H9 (cell line): Measurements from ENCODE around the gene TAF3. TPM values are rescaled to one million over a fixed set of nuclear protein-coding genes. Genes with fewer than 3 reads are reported as not detected.

Experiments used
- DNase-seq: peaks from one replicate; pipeline ENCODE4 v3.0.0-alpha.2; 2017
- H2AFZ ChIP-seq: one replicate; pipeline ENCODE4 v1.6.1; 2013; ENCODE audit warnings: mild to moderate bottlenecking, low read length, control low read depth, moderate library complexity
- H2AK5ac ChIP-seq: 2 replicates; pipeline ENCODE4 v1.6.1; 2013; ENCODE audit warnings: low read length, control low read depth, mixed read lengths; ENCODE audit not compliant: insufficient read length
- H2BK120ac ChIP-seq: one replicate; pipeline ENCODE4 v1.6.1; 2013; ENCODE audit warnings: low read depth, mild to moderate bottlenecking, low read length, control low read depth, inconsistent platforms; ENCODE audit not compliant: poor library complexity, severe bottlenecking
- H2BK12ac ChIP-seq: 2 replicates; pipeline ENCODE4 v1.6.1; 2013; ENCODE audit warnings: low read length, control low read depth, mixed read lengths, low read depth; ENCODE audit not compliant: insufficient read length
- H2BK15ac ChIP-seq: 2 replicates; pipeline ENCODE4 v1.6.1; 2013; ENCODE audit warnings: low read depth, low read length, control low read depth
- H2BK20ac ChIP-seq: one replicate; pipeline ENCODE4 v1.6.1; 2013; ENCODE audit warnings: low read depth, mild to moderate bottlenecking, low read length, control low read depth, inconsistent platforms; ENCODE audit not compliant: poor library complexity, severe bottlenecking
- H2BK5ac ChIP-seq: 2 replicates; pipeline ENCODE4 v1.6.1; 2013; ENCODE audit warnings: low read length, control low read depth, mixed read lengths; ENCODE audit not compliant: insufficient read length
- H3K14ac ChIP-seq: 2 replicates; pipeline ENCODE4 v1.6.1; 2013; ENCODE audit warnings: low read length, control low read depth; ENCODE audit not compliant: insufficient read depth
- H3K18ac ChIP-seq: 2 replicates; pipeline ENCODE4 v1.6.1; 2013; ENCODE audit warnings: low read depth, mild to moderate bottlenecking, mixed read lengths, low read length, control low read depth; ENCODE audit not compliant: insufficient read length
- H3K23ac ChIP-seq: 2 replicates; pipeline ENCODE4 v1.6.1; 2013; ENCODE audit warnings: low read length, control low read depth, mixed read lengths, low read depth; ENCODE audit not compliant: insufficient read length
- H3K23me2 ChIP-seq: 2 replicates; pipeline ENCODE4 v1.6.1; 2013; ENCODE audit warnings: low read depth, mild to moderate bottlenecking, mixed read lengths, low read length, control low read depth; ENCODE audit not compliant: insufficient read length, poor library complexity, severe bottlenecking
- H3K27ac ChIP-seq: 2 replicates; pipeline ENCODE4 v1.5.1; 2013; ENCODE audit warnings: low read length, control low read depth, mixed read lengths, low read depth; ENCODE audit not compliant: insufficient read length
- H3K27me3 ChIP-seq: 2 replicates; pipeline ENCODE4 v1.6.1; 2013; ENCODE audit warnings: low read length, control low read depth, inconsistent platforms; ENCODE audit not compliant: insufficient read depth
- H3K4ac ChIP-seq: 2 replicates; pipeline ENCODE4 v1.6.1; 2013; ENCODE audit warnings: low read depth, mild to moderate bottlenecking, control low read depth, inconsistent platforms, low read length, moderate library complexity
- H3K4me1 ChIP-seq: 2 replicates; pipeline ENCODE4 v1.6.1; 2013; ENCODE audit warnings: low read length, control low read depth, inconsistent platforms; ENCODE audit not compliant: insufficient read depth
- H3K4me2 ChIP-seq: 2 replicates; pipeline ENCODE4 v1.6.1; 2013; ENCODE audit warnings: low read length, control low read depth, mixed read lengths; ENCODE audit not compliant: insufficient read length, insufficient read depth
- H3K56ac ChIP-seq: 2 replicates; pipeline ENCODE4 v1.6.1; 2013; ENCODE audit warnings: low read depth, mild to moderate bottlenecking, mixed read lengths, low read length, control low read depth; ENCODE audit not compliant: insufficient read length
- H3K79me1 ChIP-seq: 2 replicates; pipeline ENCODE4 v1.6.1; 2013; ENCODE audit warnings: low read depth, mild to moderate bottlenecking, moderate library complexity, low read length, control low read depth, inconsistent platforms; ENCODE audit not compliant: insufficient read depth, poor library complexity, severe bottlenecking
- H3K79me2 ChIP-seq: 2 replicates; pipeline ENCODE4 v1.6.1; 2013; ENCODE audit warnings: low read length, control low read depth, inconsistent platforms; ENCODE audit not compliant: insufficient read depth
- H3K9ac ChIP-seq: 2 replicates; pipeline ENCODE4 v1.6.1; 2013; ENCODE audit warnings: low read length, control low read depth, mixed read lengths; ENCODE audit not compliant: insufficient read length; ENCODE audit errors: extremely low read depth
- H3K9me3 ChIP-seq: one replicate; pipeline ENCODE4 v1.6.1; 2013; ENCODE audit warnings: low read depth, low read length, inconsistent platforms; ENCODE audit not compliant: control insufficient read depth
- H3T11ph ChIP-seq: one replicate; pipeline ENCODE4 v1.6.1; 2013; ENCODE audit warnings: mild to moderate bottlenecking, low read length, control low read depth, inconsistent platforms
- H4K20me1 ChIP-seq: one replicate; pipeline ENCODE4 v1.6.1; 2013; ENCODE audit not compliant: control insufficient read depth, insufficient read length, insufficient read depth
- H4K5ac ChIP-seq: 2 replicates; pipeline ENCODE4 v1.6.1; 2013; ENCODE audit warnings: low read depth, mild to moderate bottlenecking, mixed read lengths, low read length, control low read depth; ENCODE audit not compliant: insufficient read length
- H4K8ac ChIP-seq: replicated peaks from 2 replicates; pipeline ENCODE4 v1.6.1; 2013; ENCODE audit warnings: low read length, control low read depth, mixed read lengths, low read depth; ENCODE audit not compliant: insufficient read length
- H4K91ac ChIP-seq: 2 replicates; pipeline ENCODE4 v1.6.1; 2013; ENCODE audit warnings: low read depth, mild to moderate bottlenecking, moderate library complexity, mixed read lengths, low read length, control low read depth; ENCODE audit not compliant: insufficient read length
- H3K27ac Mint-ChIP-seq, 3 experiments: 2 replicates in 2 of 3; 3 replicates in 1 of 3; pipeline ENCODE4 v1.8.0; 2020 to 2021; ENCODE audit warnings: mixed read lengths in 3 of 3, mild to moderate bottlenecking in 1 of 3, moderate library complexity in 1 of 3
- H3K27me3 Mint-ChIP-seq: 2 replicates; pipeline ENCODE4 v1.8.0; 2021; ENCODE audit warnings: low read depth, mild to moderate bottlenecking, moderate library complexity, mixed read lengths
- H3K36me3 Mint-ChIP-seq, 3 experiments: 2 replicates in 2 of 3; 3 replicates in 1 of 3; pipeline ENCODE4 v1.8.0; 2020 to 2021; ENCODE audit warnings: low read depth in 3 of 3, mixed read lengths in 3 of 3; ENCODE audit not compliant: insufficient read depth in 1 of 3
- H3K4me1 Mint-ChIP-seq, 2 experiments: 2 replicates each; pipeline ENCODE4 v1.8.0; 2020; ENCODE audit warnings: mixed read lengths in 2 of 2
- H3K4me3 Mint-ChIP-seq, 2 experiments: 2 replicates in 1 of 2; 3 replicates in 1 of 2; pipeline ENCODE4 v1.8.0; 2020 to 2021; ENCODE audit warnings: mild to moderate bottlenecking in 2 of 2, mixed read lengths in 2 of 2, moderate library complexity in 1 of 2
- H3K9me3 Mint-ChIP-seq, 2 experiments: 2 replicates in 1 of 2; 3 replicates in 1 of 2; pipeline ENCODE4 v1.8.0; 2020; ENCODE audit warnings: mild to moderate bottlenecking in 2 of 2, mixed read lengths in 2 of 2, moderate library complexity in 1 of 2
- WGBS: extraction: QIAGEN DNeasy Blood & Tissue Kit; methylation state at CpG from one replicate; pipeline ENCODE4 v1.1.7; 2013; ENCODE audit warnings: missing lambda C conversion rate, low lambda C conversion rate, mixed read lengths; ENCODE audit not compliant: insufficient read length; ENCODE audit errors: extremely low coverage; 5-methylcytosine and 5-hydroxymethylcytosine counted together
- total RNA-seq: library from RNA; stranded (reverse); gene quantifications from 2 replicates; pipeline ENCODE4 v1.2.1, GENCODE V29; 2021
- TF ChIP-seq, protein P1 (sequence below): fragments of 200-600 bp; sonication (generic); conservative IDR thresholded peaks from 3 replicates; pipeline ENCODE4 v1.8.0; 2021; ENCODE audit warnings: antibody characterized with exemption, mild to moderate bottlenecking

Gene TAF3
- total RNA-seq, 1 experiment from 2014 or later, result 10.2 TPM

- no peak overlapping the region for H3T11ph ChIP-seq
- no CpG with 5 or more reads among the region's 3 CpGs for WGBS
These were observed 62.8 kb downstream of the TAF3 start for GRCh38 chr10:7881119-7881518.

More at GRCh38 chr10:7881119-7881518, 62.8 kb downstream of the TAF3 start:
- Histone ChIP-seq H3K9ac (no peak overlapping the region), H3K79me1 (no peaks in the 10 kb centered on the region), H3K4ac (no peak overlapping the region), H3K79me2 (no peaks in the 10 kb centered on the region), H3K27me3 (no peaks in the 10 kb centered on the region), H3K56ac (no peak overlapping the region), H2AK5ac (no peak overlapping the region), H2BK12ac (no peak overlapping the region), H3K14ac (no peak overlapping the region), H3K27ac (no peak overlapping the region), H2BK15ac (no peak overlapping the region), H4K20me1 (no peaks in the 10 kb centered on the region), H2BK20ac (no peak overlapping the region), H4K8ac (no peak overlapping the region), H3K23me2 (no peaks in the 10 kb centered on the region), H4K5ac (no peak overlapping the region), H4K91ac (no peak overlapping the region), H2BK120ac (no peak overlapping the region), H2BK5ac (no peak overlapping the region), H3K4me1 (no peaks in the 10 kb centered on the region), H3K4me2 (no peak overlapping the region), H2AFZ (no peak overlapping the region), H3K18ac (no peak overlapping the region), H3K9me3 (no peaks in the 10 kb centered on the region), H3K23ac (no peak overlapping the region)
- H3K9me3 Mint-ChIP-seq, result no peaks in the 10 kb centered on the region
- no peaks in the 10 kb centered on the region for H3K27me3 Mint-ChIP-seq
- no peak for DNase-seq
- TF ChIP-seq, protein P1, sequence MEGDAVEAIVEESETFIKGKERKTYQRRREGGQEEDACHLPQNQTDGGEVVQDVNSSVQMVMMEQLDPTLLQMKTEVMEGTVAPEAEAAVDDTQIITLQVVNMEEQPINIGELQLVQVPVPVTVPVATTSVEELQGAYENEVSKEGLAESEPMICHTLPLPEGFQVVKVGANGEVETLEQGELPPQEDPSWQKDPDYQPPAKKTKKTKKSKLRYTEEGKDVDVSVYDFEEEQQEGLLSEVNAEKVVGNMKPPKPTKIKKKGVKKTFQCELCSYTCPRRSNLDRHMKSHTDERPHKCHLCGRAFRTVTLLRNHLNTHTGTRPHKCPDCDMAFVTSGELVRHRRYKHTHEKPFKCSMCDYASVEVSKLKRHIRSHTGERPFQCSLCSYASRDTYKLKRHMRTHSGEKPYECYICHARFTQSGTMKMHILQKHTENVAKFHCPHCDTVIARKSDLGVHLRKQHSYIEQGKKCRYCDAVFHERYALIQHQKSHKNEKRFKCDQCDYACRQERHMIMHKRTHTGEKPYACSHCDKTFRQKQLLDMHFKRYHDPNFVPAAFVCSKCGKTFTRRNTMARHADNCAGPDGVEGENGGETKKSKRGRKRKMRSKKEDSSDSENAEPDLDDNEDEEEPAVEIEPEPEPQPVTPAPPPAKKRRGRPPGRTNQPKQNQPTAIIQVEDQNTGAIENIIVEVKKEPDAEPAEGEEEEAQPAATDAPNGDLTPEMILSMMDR, result no peak
- no peaks in the 10 kb centered on the region for H3K4me1 Mint-ChIP-seq
- no peak overlapping the region for H3K27ac Mint-ChIP-seq
- no peaks in the 10 kb centered on the region for H3K36me3 Mint-ChIP-seq
- H3K4me3 Mint-ChIP-seq, result no peak overlapping the region
